Measurements from ENCODE around the gene FXR2.

Gene FXR2

GRCh38 chr17:7544911-7545310, 69.8 kb downstream of the FXR2 start:
- no peak for DNase-seq
